GM12873 (cell line): ENCODE data around the gene SDF2L1.

Experiments used
- CTCF ChIP-seq: IDR thresholded peaks from 2 replicates; pipeline ENCODE4 v1.5.1; 2012; ENCODE audit warnings: low read depth, mild to moderate bottlenecking, moderate library complexity, low read length, control low read depth; ENCODE audit not compliant: insufficient read depth; ENCODE audit errors: missing control alignments

Gene SDF2L1

GRCh38 chr22:21632931-21633330 is 9.2 kb upstream of the SDF2L1 start:
- TF ChIP-seq CTCF: no peak

GRCh38 chr22:21633481-21633880 is 8.6 kb upstream of the SDF2L1 start:
- TF ChIP-seq CTCF: no peak

GRCh38 chr22:21634081-21634480 is 8.0 kb upstream of the SDF2L1 start:
- TF ChIP-seq CTCF: no peak

- no peak for TF ChIP-seq CTCF
Measured at GRCh38 chr22:21634844-21635243, 7.3 kb upstream of the SDF2L1 start.

GRCh38 chr22:21635771-21636510 is 6.2 kb upstream of the SDF2L1 start:
- TF ChIP-seq CTCF: no peak

GRCh38 chr22:21636629-21637218 is 5.4 kb upstream of the SDF2L1 start:
- no peak for TF ChIP-seq CTCF

- no peak for TF ChIP-seq CTCF
Measured at GRCh38 chr22:21639359-21639758, 2.7 kb upstream of the SDF2L1 start.
